ENCODE data around the gene PRPF38B.
A peak's percentile ranks its signal among the peaks of the same experiment; 100 is the strongest.
"Not testable (repeated sequence)": the region's sequence is repeated elsewhere in the genome, so short reads cannot be mapped to it uniquely, and the experiment has no call there.

PRPF38B gene

DNA sequence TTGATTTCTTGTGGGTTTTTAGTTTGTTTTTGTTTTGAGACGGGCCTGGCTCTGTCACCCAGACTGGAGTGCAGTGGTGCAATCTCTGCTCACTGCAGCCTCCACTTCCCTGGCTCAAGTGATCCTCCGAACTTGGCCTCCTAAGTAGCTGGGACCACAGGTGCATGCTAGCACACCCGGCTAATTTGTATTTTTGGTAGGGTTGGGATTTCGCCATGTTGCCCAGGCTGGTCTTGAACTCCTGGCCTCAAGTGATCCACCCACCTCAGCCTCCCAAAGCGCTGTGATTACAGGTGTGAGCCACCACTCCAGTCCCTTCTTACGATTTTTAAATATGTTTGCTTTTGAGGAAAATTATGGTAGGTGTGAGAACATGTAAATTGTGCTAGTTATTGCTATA, 10.0 kb downstream of the PRPF38B start:
- not testable (repeated sequence) for H3K4me1 ChIP-seq (ENCODE audit: control insufficient read depth, insufficient read depth, low read length, poor library complexity, severe bottlenecking); H3K27ac ChIP-seq (ENCODE audit: low read depth, low read length, severe bottlenecking); H3K4me3 ChIP-seq (ENCODE audit: extremely low read depth, insufficient read depth, low read length, poor library complexity, severe bottlenecking); H3K9me3 ChIP-seq (ENCODE audit: control insufficient read depth, low read length)
- 90 to 94% methylated on average over 2 to 3 of the region's 6 CpGs for WGBS, 2 experiments (ENCODE audit: insufficient coverage in 2 of 2)
- peaks cover 51% of the 10 kb centered on the region for H3K36me3 ChIP-seq (ENCODE audit: control insufficient read depth, insufficient read depth, low read length)

DNA sequence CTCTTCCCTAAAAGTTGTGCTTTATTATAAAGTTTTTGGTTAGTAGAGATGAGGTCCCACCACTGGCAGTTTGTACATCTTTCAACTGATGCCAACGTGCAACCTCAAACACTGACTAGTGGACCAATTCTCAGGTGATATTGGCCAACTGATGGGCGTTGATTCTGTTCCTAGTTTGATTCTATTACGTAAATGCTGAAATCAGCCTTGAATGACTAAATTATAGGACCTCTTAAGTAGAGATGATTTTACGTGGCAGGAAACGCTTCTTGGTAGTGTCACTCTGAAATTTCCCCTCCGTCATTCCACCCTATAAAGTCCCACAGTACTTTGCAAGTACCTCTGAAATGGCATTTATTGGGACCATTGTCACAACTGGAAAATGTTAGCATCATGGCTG, 11.8 kb downstream of the PRPF38B start:
- Histone ChIP-seq H3K36me3 (ENCODE audit: control insufficient read depth, insufficient read depth, low read length) (peaks cover 33% of the 10 kb centered on the region), H3K27ac (ENCODE audit: low read depth, low read length, severe bottlenecking) (no peak overlapping the region), H3K4me1 (ENCODE audit: control insufficient read depth, insufficient read depth, low read length, poor library complexity, severe bottlenecking) (peaks cover 9% of the 10 kb centered on the region), H3K4me3 (ENCODE audit: extremely low read depth, insufficient read depth, low read length, poor library complexity, severe bottlenecking) (no peak overlapping the region), H3K9me3 (ENCODE audit: control insufficient read depth, low read length) (no peaks in the 10 kb centered on the region)
- 91 to 97% methylated on average over 4 to 6 of the region's 6 CpGs for WGBS, 2 experiments (ENCODE audit: insufficient coverage in 2 of 2)

DNA sequence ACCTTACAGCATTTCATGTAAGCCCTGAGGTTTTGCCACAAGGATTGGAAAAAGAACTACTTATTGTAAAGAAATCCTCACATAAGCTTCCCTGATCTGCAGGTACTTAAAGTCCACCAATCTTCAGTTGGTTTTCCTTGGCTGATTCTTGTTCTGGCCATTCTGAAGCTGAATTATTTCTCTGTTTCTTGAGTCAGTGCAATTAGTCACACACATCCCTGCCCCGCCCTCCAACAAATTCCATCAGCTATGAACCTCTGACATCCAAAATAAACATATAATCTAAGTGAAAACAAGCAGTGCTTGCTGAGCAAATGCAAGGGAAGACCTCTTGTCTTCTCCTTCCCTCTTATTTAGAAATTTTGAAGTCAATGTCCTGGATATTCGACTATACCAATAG, 12.4 kb downstream of the PRPF38B start:
- Histone ChIP-seq H3K4me3 (ENCODE audit: extremely low read depth, insufficient read depth, low read length, poor library complexity, severe bottlenecking) (no peak overlapping the region), H3K9me3 (ENCODE audit: control insufficient read depth, low read length) (no peaks in the 10 kb centered on the region), H3K36me3 (ENCODE audit: control insufficient read depth, insufficient read depth, low read length) (peaks cover 28% of the 10 kb centered on the region), H3K27ac (ENCODE audit: low read depth, low read length, severe bottlenecking) (no peak overlapping the region), H3K4me1 (ENCODE audit: control insufficient read depth, insufficient read depth, low read length, poor library complexity, severe bottlenecking) (peaks cover 9% of the 10 kb centered on the region)
- 83% methylated on average over 1 of the region's 2 CpGs; no CpG with 5 or more reads in 1 of the 2 experiments for WGBS, 2 experiments (ENCODE audit: insufficient coverage in 2 of 2)

GRCh38 chr1:108706643-108707042, 14.5 kb downstream of the PRPF38B start:
- Histone ChIP-seq H3K4me3 (ENCODE audit: extremely low read depth, insufficient read depth, low read length, poor library complexity, severe bottlenecking) (no peak overlapping the region), H3K4me1 (ENCODE audit: control insufficient read depth, insufficient read depth, low read length, poor library complexity, severe bottlenecking) (peaks cover 9% of the 10 kb centered on the region), H3K9me3 (ENCODE audit: control insufficient read depth, low read length) (no peaks in the 10 kb centered on the region), H3K27ac (ENCODE audit: low read depth, low read length, severe bottlenecking) (no peak overlapping the region), H3K36me3 (ENCODE audit: control insufficient read depth, insufficient read depth, low read length) (peaks cover 7% of the 10 kb centered on the region)
- 100% methylated on average over 3 of the region's 3 CpGs; no CpG with 5 or more reads in 1 of the 2 experiments for WGBS, 2 experiments (ENCODE audit: insufficient coverage in 2 of 2)

GRCh38 chr1:108708691-108709660, 16.9 kb downstream of the PRPF38B start:
- H3K4me1 ChIP-seq (ENCODE audit: control insufficient read depth, insufficient read depth, low read length, poor library complexity, severe bottlenecking): peaks cover 7% of the 10 kb centered on the region
- 76 to 97% methylated on average over 3 to 6 of the region's 7 CpGs for WGBS, 2 experiments (ENCODE audit: insufficient coverage in 2 of 2)
- H3K4me3 ChIP-seq (ENCODE audit: extremely low read depth, insufficient read depth, low read length, poor library complexity, severe bottlenecking): no peak overlapping the region
- H3K9me3 ChIP-seq (ENCODE audit: control insufficient read depth, low read length): no peaks in the 10 kb centered on the region
- no peaks in the 10 kb centered on the region for H3K36me3 ChIP-seq (ENCODE audit: control insufficient read depth, insufficient read depth, low read length)
- no peak overlapping the region for H3K27ac ChIP-seq (ENCODE audit: low read depth, low read length, severe bottlenecking)

GRCh38 chr1:108712606-108713150, 20.6 kb downstream of the PRPF38B start, which contains the start of gene FNDC7:
Gene FNDC7 (plus strand): TSS chr1:108712908. CDS start chr1:108712934, 26 bp downstream.
- H3K9me3 ChIP-seq (ENCODE audit: control insufficient read depth, low read length): no peaks in the 10 kb centered on the region
- no peaks in the 10 kb centered on the region for H3K36me3 ChIP-seq (ENCODE audit: control insufficient read depth, insufficient read depth, low read length)
- no peak within 1 kb of the TSS for H3K4me3 ChIP-seq (ENCODE audit: extremely low read depth, insufficient read depth, low read length, poor library complexity, severe bottlenecking)
- H3K4me1 ChIP-seq (ENCODE audit: control insufficient read depth, insufficient read depth, low read length, poor library complexity, severe bottlenecking): no peaks in the 10 kb centered on the region
- no peak within 1 kb of the TSS for H3K27ac ChIP-seq (ENCODE audit: low read depth, low read length, severe bottlenecking)
- WGBS, 2 experiments (ENCODE audit: insufficient coverage in 2 of 2): 17 to 60% methylated on average over 1 to 3 of the region's 9 CpGs

- Histone ChIP-seq H3K4me3 (ENCODE audit: extremely low read depth, insufficient read depth, low read length, poor library complexity, severe bottlenecking) (no peak overlapping the region), H3K27ac (ENCODE audit: low read depth, low read length, severe bottlenecking) (peak overlapping the region; percentile 54)
- 70 to 78% methylated on average over 5 of the region's 5 CpGs for WGBS, 2 experiments (ENCODE audit: insufficient coverage in 2 of 2)
Measured at GRCh38 chr1:108715932-108716331, 23.8 kb downstream of the PRPF38B start.

GRCh38 chr1:108716437-108717230, 24.5 kb downstream of the PRPF38B start:
- Histone ChIP-seq H3K36me3 (ENCODE audit: control insufficient read depth, insufficient read depth, low read length) (no peaks in the 10 kb centered on the region), H3K4me1 (ENCODE audit: control insufficient read depth, insufficient read depth, low read length, poor library complexity, severe bottlenecking) (peaks cover 7% of the 10 kb centered on the region), H3K9me3 (ENCODE audit: control insufficient read depth, low read length) (no peaks in the 10 kb centered on the region), H3K4me3 (ENCODE audit: extremely low read depth, insufficient read depth, low read length, poor library complexity, severe bottlenecking) (no peak overlapping the region), H3K27ac (ENCODE audit: low read depth, low read length, severe bottlenecking) (peak overlapping the region; percentile 54)
- WGBS, 2 experiments (ENCODE audit: insufficient coverage in 2 of 2): no CpG with 5 or more reads among the region's 2 CpGs

More at GRCh38 chr1:108715932-108716331, 23.8 kb downstream of the PRPF38B start:
- H3K4me1 ChIP-seq (ENCODE audit: control insufficient read depth, insufficient read depth, low read length, poor library complexity, severe bottlenecking): peaks cover 7% of the 10 kb centered on the region
- H3K36me3 ChIP-seq (ENCODE audit: control insufficient read depth, insufficient read depth, low read length): no peaks in the 10 kb centered on the region
- no peaks in the 10 kb centered on the region for H3K9me3 ChIP-seq (ENCODE audit: control insufficient read depth, low read length)

DNA sequence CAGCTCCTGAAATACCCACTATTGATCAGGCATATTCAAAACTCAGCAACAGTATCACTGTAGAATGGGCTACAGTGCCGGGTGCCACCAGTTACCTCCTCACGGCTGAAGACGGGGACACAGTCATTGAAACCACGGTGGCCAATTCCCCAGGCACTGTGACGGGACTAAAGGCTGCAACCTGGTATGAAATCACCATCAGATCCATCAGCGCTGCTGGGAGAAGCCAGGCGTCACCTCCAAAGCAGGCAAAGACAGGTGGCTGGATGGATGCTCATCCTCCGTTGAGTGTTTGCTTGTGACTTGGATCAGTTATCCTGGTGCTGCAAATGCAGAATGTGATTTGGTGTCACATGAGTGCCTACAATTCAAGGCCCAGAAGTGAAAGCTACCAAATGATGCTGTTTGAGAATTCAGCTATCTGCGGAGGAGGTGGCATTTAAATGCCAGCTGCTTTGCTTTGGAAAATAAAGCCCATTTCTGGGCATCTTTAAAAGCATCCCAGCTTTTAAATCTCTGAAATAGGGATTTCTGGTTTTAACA, 25.7 kb downstream of the PRPF38B start:
- no peaks in the 10 kb centered on the region for H3K9me3 ChIP-seq (ENCODE audit: control insufficient read depth, low read length)
- no peak overlapping the region for H3K27ac ChIP-seq (ENCODE audit: low read depth, low read length, severe bottlenecking)
- H3K4me3 ChIP-seq (ENCODE audit: extremely low read depth, insufficient read depth, low read length, poor library complexity, severe bottlenecking): no peak overlapping the region
- WGBS, 2 experiments (ENCODE audit: insufficient coverage in 2 of 2): 91 to 96% methylated on average over 8 to 9 of the region's 9 CpGs
- H3K4me1 ChIP-seq (ENCODE audit: control insufficient read depth, insufficient read depth, low read length, poor library complexity, severe bottlenecking): peaks cover 7% of the 10 kb centered on the region
- H3K36me3 ChIP-seq (ENCODE audit: control insufficient read depth, insufficient read depth, low read length): no peaks in the 10 kb centered on the region

GRCh38 chr1:108718927-108719655, 27.0 kb downstream of the PRPF38B start:
- Histone ChIP-seq H3K9me3 (ENCODE audit: control insufficient read depth, low read length) (no peaks in the 10 kb centered on the region), H3K4me3 (ENCODE audit: extremely low read depth, insufficient read depth, low read length, poor library complexity, severe bottlenecking) (no peak overlapping the region), H3K27ac (ENCODE audit: low read depth, low read length, severe bottlenecking) (peak overlapping the region; percentile 79), H3K4me1 (ENCODE audit: control insufficient read depth, insufficient read depth, low read length, poor library complexity, severe bottlenecking) (peaks cover 7% of the 10 kb centered on the region), H3K36me3 (ENCODE audit: control insufficient read depth, insufficient read depth, low read length) (no peaks in the 10 kb centered on the region)
- 78 to 80% methylated on average over 3 of the region's 6 CpGs for WGBS, 2 experiments (ENCODE audit: insufficient coverage in 2 of 2)
